Measurements from ENCODE around the gene TLK1.

GRCh38 chr2:170967553-170967952, 193.1 kb downstream of the TLK1 start:
- TF ChIP-seq HDAC2 (IDR thresholded peaks at IDR 0.05): no peak
- no peak for TF ChIP-seq SMARCA4 (IDR thresholded peaks at IDR 0.05)
- no peak for TF ChIP-seq MTA3 (IDR thresholded peaks at IDR 0.05; ENCODE audit: borderline replicate concordance)
- no peak for TF ChIP-seq RBBP5 (IDR thresholded peaks at IDR 0.05; ENCODE audit: borderline replicate concordance, insufficient read depth, low read length, poor library complexity, severe bottlenecking)
- TF ChIP-seq CHD7 (IDR thresholded peaks at IDR 0.05; ENCODE audit: low read depth, low read length): no peak
- TF ChIP-seq E4F1 (CRISPR knock-in tag; IDR thresholded peaks at IDR 0.05; ENCODE audit: borderline replicate concordance): no peak
- no peak for TF ChIP-seq NFIC (IDR thresholded peaks at IDR 0.05)
- no peak for TF ChIP-seq TFE3 (CRISPR knock-in tag; IDR thresholded peaks at IDR 0.05)
- no peak for TF ChIP-seq EP300 (IDR thresholded peaks at IDR 0.05; ENCODE audit: low read length)
- no peak for TF ChIP-seq PHF8 (IDR thresholded peaks at IDR 0.05; ENCODE audit: borderline replicate concordance, low read length)
- no peak for TF ChIP-seq ZNF830 (CRISPR knock-in tag; IDR thresholded peaks at IDR 0.05)
- TF ChIP-seq TBL1XR1 (IDR thresholded peaks at IDR 0.05; ENCODE audit: low read length in 2 of 2): no peak

Measured in K562 (cell line).